Activated CD8-positive, alpha-beta memory T cell treated with anti-CD3 and anti-CD28 coated beads for 24 hours (primary cell): Measurements from ENCODE around the gene KLHL41.
A peak's percentile ranks its signal among the peaks of the same experiment; 100 is the strongest.

Experiments
- DNase-seq: peaks from one replicate; pipeline ENCODE4 v3.0.0-alpha.2; 2020

KLHL41 gene

GRCh38 chr2:169509298-169509885, at the start of gene KLHL41:
TSS of gene KLHL41 (plus strand) at chr2:169509702. CDS start at chr2:169509779, 77 bp downstream.
- DNase-seq: no peak

- no peak for DNase-seq
Observed at GRCh38 chr2:169461143-169461542, 48.4 kb upstream of the KLHL41 start.

GRCh38 chr2:169462896-169463695, 46.4 kb upstream of the KLHL41 start:
- DNase-seq: no peak

- no peak for DNase-seq
Observed at GRCh38 chr2:169464466-169464865, 45.0 kb upstream of the KLHL41 start.

GRCh38 chr2:169464882-169465281, 44.6 kb upstream of the KLHL41 start:
- DNase-seq: no peak

- DNase-seq: no peak
Observed at GRCh38 chr2:169468841-169469240, 40.7 kb upstream of the KLHL41 start.

GRCh38 chr2:169469952-169470572, 39.4 kb upstream of the KLHL41 start:
- DNase-seq: no peak

GRCh38 chr2:169472249-169472648, 37.3 kb upstream of the KLHL41 start:
- no peak for DNase-seq

- no peak for DNase-seq
Observed at GRCh38 chr2:169476459-169476858, 33.0 kb upstream of the KLHL41 start.

GRCh38 chr2:169478339-169478738, 31.2 kb upstream of the KLHL41 start:
- DNase-seq: no peak

- DNase-seq: no peak
Observed at GRCh38 chr2:169478745-169479256, 30.7 kb upstream of the KLHL41 start.

GRCh38 chr2:169479257-169480078, 30.0 kb upstream of the KLHL41 start, which contains the start of gene BBS5:
TSS of gene BBS5 (plus strand) at chr2:169479494. CDS start at chr2:169479554, 60 bp downstream.
- peak; percentile 88 for DNase-seq

- DNase-seq: no peak
Observed at GRCh38 chr2:169480079-169480465, 29.4 kb upstream of the KLHL41 start.

GRCh38 chr2:169485650-169486138, 23.8 kb upstream of the KLHL41 start:
- DNase-seq: no peak

GRCh38 chr2:169486487-169486886, 23.0 kb upstream of the KLHL41 start:
- DNase-seq: no peak

- no peak for DNase-seq
Observed at GRCh38 chr2:169490834-169491233, 18.7 kb upstream of the KLHL41 start.

- DNase-seq: no peak
Observed at GRCh38 chr2:169491378-169491777, 18.1 kb upstream of the KLHL41 start.

GRCh38 chr2:169493360-169493759, 16.1 kb upstream of the KLHL41 start:
- no peak for DNase-seq

GRCh38 chr2:169495310-169495928, 14.1 kb upstream of the KLHL41 start:
- no peak for DNase-seq

GRCh38 chr2:169504651-169505050, 4.9 kb upstream of the KLHL41 start:
- no peak for DNase-seq

- no peak for DNase-seq
Observed at GRCh38 chr2:169507698-169508097, 1.8 kb upstream of the KLHL41 start.

- DNase-seq: no peak
Observed at GRCh38 chr2:169509955-169510354, 453 bp downstream of the KLHL41 start.
